GM19240 (cell line): ENCODE results near the gene ACTA2.

Experiments
- DNase-seq: peaks from one replicate; pipeline ENCODE4 v3.0.0; 2011; ENCODE audit warnings: low spot score; ENCODE audit not compliant: insufficient read length

ACTA2 gene

DNA sequence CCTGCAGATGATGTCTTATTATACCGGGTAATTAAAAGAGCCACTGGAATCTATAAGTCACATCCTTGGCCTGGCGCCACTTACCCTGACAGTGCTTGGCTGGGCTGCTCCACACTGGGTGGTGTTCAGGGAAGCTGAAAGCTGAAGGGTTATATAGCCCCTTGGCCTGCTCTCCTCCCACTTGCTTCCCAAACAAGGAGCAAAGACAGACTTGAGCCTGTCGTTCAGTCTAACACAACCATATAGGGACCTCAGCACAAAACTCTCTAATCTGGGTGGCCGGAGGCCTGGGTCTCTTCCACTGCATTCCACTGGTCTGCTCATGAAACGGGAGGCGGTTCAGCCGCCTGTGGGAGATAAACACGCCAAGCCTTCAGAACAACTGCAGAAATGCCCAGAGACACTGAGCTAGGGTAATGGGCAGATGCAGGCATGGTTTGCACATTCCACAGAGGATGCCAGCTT lies at the start of gene ACTA2:
Gene ACTA2, minus strand, starts transcription at position 127 of the 465 bp plus-strand sequence. CDS start 3,843 bp downstream, outside the sequence.
- DNase-seq, result no peak

DNA sequence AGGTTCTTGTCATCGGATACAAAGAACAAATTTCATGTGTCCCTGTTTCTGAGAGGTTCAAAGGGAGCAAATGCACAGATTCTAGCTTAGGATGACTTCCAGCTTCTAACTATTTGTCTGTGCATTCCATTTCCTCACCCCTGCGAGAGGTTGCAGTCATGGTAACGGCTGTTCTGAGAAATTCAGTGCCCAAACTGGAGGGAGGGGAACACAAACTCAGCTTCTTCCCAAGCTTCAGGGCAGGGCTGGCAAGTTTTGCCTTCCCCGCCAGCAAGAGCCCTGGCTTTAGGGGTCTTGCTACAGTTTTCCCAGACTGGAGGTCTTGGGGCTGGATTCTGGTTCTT lies 49.1 kb upstream of the ACTA2 start:
- no peak for DNase-seq

DNA sequence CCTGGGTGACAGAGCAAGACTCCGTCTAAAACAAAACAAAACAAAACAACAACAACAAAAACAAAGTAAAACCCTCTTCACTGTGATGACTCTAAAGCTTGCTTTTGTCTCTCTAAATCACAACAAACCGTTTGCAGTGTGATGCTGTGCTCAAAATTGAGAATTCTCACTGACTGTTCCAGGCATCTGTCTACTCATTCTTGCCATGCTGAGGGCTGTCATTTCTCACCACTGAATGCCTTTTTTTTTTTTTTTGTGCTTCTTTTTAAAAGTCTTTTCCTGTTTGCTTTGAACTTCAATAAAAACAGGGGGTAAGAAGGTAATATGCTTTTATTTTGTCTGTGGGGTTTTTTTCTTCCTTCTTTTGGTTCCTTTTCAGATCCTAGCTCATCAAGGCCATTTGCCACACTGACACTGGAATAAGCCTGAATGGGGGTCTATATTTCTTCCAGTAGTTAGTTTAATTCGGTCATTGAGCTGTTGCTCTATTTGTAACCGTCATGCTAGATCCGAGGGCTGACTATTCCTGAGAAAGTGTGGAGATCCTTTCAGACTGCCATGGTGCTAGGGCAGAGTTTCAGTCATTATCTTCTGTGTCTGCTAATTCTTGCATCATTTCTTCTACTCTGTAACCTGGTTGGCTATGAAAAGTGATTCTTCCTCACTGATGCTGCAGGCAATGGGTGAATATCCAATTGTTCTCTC lies 48.6 kb upstream of the ACTA2 start:
- DNase-seq, result no peak

DNA sequence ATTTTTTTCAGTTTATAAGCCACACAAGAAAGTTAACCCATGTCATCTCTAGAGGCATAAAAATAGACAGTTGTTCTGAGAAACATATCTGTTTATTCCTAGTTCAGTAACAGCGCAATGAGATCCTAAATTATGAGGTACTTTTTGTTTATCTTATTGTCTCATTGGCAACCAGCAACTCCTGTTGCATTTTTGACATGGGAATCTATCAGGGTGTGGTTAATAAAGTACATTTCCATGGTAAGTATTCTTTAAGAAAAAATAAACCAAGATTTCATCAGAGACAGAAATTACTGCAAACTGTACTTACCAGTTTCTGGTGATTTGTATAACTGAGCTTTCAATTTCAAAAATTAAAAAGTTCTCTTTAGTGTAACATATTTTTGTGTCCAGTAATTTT lies 47.1 kb upstream of the ACTA2 start:
- no peak for DNase-seq

DNA sequence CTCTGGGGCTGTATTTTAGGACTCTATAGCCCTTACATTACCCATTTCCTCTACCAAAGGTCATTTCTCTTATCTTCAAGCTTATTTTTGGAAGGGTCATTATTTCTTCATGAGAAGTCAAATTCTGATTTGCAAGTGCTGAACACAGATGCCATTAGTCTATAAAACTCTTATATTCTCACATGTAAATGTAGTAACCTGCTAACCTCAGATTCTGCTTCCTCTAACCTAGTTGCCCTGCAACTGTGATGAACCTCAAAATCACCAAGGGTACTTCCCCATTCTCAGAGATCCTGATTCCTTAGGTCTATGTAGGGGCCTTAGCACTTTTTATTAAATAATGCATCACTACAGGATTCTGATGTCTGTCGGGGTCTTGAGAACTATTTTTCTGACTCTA lies 44.4 kb upstream of the ACTA2 start:
- DNase-seq, result no peak

DNA sequence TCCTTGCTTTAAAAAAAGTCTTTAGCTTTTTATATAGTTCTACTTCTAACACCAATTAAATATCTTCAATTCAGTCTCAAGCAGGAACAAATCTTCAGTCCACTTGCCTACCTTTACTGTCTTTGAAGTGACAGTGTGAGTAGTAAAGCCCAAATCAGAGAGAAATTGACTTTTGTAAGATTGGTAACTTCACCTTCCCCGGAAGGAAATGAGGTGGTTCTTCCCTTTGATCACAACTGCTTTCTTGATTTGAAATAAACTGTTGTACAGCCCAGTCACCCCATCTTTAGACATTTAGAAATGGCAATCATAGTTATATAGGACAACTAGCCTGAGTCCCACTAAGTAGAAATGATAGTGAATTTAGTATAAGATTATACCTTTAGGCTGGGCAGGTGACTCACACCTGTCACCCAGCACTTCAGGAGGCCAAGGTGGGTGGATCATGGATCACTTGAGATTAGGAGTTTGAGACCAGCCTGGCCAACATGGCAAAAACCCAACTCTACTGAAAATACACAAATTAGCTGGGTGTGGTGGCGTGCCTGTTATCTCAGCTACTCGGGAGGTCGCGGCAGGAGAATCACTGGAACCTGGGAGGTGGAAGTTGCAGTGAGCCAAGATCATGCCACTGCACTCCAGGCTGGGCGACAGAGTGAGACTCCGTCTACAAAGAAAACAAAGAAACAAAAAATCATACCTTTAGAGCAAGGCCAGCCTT lies 42.7 kb upstream of the ACTA2 start:
- no peak for DNase-seq

DNA sequence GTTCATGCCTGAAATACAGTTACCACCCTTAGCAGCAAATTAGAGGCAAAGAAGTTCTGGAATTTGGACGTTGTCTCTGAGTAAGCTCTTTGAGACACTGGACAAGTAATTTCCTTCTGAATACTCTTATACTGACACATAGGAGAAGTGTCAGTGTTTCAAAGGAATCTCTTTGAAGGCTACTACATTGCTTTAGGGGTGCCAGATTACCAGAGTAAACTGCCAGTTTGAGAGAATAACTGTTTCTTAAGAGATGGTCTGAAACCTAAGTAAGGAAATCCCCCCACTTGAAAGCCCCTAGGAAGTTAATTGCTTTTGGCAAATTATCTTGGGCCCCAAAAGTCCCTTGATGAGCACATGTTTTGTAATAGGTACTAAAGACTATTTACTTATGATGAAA lies 41.4 kb upstream of the ACTA2 start:
- DNase-seq, result no peak

DNA sequence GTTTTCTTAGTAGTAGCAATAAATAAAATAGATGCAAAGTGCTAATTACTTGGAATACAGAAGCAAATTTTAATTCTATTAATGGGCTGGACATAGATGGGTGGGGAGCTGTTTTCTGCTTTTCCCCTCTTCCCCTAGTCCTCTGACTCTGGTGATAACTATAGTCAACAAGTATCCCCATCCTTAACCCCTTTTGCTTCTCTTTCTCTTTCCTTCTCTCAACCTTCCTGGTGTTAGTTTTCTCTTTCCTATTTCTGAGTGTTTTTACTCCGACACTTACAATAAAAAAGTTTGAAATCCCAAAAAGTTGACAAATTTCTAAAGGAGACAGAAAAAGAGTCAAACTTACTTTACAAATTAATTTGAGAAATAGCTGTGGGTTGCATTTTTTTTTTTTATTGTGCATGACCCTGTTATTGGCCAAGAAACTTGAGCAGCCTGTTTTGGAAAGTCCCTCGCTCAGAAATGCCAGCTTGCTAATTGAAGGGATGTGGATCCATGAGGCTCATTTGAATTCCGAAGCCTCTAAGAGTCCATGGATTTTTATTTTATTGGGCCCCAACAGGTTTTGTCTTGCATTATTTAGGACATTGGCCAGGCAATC lies 40.5 kb upstream of the ACTA2 start:
- no peak for DNase-seq

DNA sequence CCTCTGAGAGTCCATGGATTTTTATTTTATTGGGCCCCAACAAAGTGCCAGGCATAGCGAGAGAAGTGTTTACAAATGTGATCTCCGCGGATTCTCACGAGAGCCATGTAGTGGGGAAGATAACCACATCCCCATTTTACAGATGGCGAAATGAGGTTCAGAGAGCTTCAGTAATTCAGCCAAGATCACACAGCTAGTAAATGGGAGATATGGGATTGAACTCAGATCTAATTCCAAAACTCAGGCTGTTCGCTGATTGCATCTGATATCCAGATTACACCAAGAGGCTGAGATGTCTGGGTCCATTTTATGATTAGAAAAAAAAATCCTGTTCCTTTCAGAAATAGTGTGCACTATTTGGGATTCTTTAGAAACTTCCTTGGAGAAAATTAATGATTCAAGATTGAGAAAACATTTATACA lies 39.3 kb upstream of the ACTA2 start:
- no peak for DNase-seq

DNA sequence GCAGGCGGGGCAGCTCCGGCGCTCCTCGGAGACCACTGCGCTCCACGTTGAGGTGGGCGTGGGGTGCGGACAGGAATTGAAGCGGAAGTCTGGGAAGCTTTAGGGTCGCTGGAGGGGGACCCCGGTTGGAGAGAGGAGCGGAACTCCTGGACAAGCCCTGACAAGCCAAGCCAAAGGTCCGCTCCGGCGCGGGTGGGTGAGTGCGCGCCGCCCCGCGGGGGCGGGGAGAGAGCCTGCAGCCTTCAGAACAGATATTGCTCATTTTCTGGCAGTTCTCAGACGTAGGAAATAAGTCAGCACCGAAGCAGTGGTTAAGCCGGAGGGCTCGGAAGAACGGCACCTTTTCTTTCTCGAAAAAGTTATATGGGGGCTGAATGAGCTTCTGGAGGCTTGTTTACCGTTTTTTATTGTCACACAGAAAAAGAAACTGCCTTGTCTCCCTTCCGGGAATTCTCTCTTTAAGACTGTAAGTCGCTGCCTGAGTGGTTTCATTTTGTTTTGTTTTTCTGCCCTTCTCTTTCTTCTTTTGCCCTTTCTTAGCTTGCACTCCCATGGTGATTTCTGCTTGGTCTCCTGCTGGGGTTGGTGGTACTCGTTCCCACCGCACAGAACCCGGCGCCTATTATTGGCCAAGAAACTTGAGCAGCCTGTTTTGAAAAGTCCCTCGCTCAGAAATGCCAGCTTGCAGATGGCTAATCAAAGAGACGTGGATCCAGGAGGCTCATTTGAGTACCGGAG lies 38.8 kb upstream of the ACTA2 start:
- no peak for DNase-seq

DNA sequence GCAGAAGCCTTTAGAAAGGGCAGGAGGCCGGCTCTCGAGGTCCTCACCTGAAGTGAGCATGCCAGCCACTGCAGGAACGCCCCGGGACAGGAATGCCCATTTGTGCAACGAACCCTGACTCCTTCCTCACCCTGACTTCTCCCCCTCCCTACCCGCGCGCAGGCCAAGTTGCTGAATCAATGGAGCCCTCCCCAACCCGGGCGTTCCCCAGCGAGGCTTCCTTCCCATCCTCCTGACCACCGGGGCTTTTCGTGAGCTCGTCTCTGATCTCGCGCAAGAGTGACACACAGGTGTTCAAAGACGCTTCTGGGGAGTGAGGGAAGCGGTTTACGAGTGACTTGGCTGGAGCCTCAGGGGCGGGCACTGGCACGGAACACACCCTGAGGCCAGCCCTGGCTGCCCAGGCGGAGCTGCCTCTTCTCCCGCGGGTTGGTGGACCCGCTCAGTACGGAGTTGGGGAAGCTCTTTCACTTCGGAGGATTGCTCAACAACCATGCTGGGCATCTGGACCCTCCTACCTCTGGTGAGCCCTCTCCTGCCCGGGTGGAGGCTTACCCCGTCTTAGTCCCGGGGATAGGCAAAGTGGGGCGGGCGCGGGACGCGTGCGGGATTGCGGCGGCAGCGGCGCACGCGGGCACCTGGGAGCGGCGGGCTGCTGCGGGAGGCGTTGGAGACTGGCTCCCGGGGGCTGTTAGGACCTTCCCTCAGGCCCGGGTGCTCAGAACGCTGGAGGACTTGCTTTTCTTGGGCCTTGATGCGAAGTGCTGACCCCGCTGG lies 38.0 kb upstream of the ACTA2 start, which contains the start of gene FAS:
Gene FAS, plus strand, starts transcription at position 415 of the 777 bp plus-strand sequence. Its CDS starts 79 bp downstream, at position 494.
- DNase-seq, result no peak

DNA sequence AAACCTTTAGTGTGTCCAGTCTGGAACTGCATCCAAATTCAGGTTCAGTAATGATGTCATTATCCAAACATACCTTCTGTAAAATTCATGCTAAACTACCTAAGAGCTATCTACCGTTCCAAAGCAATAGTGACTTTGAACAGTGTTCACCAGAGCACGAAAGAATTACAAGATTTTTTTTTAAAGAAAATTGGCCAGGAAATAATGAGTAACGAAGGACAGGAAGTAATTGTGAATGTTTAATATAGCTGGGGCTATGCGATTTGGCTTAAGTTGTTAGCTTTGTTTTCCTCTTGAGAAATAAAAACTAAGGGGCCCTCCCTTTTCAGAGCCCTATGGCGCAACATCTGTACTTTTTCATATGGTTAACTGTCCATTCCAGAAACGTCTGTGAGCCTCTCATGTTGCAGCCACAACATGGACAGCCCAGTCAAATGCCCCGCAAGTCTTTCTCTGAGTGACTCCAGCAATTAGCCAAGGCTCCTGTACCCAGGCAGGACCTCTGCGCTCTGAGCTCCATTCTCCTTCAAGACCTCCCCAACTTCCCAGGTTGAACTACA lies 37.3 kb upstream of the ACTA2 start:
- DNase-seq, result no peak

DNA sequence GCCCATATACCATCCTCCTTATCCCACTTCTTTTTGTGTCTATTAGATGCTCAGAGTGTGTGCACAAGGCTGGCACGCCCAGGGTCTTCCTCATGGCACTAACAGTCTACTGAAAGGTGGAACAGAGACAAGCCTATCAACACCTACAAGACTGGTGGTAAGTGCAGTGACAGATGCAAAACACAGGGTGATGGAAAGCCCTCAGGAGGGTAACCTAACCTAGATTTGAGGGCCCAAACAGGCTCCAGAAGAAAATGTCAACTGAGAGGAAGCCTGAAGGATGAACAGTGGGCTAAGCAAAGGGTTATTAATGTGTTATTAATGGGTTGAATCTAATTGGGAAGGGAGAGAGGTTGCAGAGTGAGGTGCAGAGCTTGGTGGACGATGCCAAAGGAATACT lies 36.9 kb upstream of the ACTA2 start:
- DNase-seq, result no peak

DNA sequence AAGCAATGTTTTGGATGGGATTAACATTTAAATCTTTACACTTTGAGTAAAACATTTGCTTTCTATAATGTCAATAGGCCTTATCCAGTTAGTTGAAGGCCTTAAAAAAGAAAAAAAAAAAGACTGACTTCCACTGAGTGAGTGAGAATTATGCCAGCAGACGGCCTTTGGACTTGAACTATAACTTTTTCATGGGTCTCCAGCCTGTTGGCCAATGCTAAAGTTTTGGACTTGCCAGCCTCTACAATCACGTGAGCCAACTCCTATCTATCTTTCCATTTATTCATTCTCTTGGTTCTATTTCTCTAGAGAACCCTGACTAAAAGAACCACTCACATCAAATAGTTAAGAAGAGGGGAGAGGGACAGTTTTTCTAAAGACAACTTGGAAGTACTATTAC lies 35.3 kb upstream of the ACTA2 start:
- DNase-seq, result no peak

DNA sequence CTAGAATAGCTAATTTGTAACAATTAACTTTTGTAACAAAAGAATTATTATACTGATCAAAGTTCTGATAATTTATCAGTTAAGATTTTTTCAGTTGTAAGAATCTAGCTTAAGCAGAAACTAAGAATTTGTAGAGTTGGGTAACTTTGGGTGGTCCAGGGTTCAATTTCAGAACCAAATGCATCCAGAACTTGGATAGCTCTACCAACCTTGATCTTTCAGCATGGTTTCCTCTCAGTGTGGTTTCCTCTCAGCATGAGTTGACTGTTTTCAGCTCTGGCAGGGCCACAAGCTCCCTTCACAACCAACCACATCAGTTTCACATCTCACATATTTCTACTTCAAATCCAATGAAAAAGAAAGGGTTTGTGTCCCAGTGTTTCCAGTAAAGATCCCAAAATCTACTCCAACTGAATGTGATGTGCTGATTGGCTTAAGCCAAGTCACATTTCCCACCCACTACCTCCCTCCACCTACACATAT lies 34.7 kb upstream of the ACTA2 start:
- no peak for DNase-seq

DNA sequence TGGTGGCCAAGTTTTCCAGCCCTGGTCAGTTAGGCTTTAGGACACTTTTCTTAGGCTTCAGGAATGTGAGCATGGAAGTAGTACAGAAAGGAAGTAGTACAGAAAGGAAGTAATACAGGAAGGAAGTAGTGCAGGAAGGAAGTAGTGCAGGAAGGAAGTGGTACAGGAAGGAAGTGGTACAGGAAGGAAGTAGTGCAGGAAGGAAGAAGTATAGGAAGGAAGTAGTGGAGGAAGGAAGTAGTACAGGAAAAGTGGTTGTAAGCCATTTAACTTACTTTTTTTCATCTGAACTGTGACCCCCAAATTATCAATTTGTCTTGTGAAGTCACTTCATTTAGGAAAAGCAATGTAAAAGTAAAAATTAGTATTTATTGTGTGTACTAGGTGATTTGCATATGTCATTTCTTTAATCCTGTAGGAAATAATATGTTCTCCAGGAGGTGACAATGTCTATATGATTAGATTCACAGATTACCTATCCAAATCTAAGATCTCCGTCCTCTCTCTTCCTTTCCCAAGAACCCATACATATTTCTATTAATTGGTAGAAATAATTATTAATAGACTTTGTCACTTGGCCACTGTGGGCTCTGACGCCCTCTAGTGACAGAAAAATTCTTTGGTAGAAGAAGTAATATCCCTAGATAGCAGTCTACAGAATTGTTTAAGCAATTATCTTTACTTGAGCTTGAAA lies 34.1 kb upstream of the ACTA2 start:
- DNase-seq, result no peak

DNA sequence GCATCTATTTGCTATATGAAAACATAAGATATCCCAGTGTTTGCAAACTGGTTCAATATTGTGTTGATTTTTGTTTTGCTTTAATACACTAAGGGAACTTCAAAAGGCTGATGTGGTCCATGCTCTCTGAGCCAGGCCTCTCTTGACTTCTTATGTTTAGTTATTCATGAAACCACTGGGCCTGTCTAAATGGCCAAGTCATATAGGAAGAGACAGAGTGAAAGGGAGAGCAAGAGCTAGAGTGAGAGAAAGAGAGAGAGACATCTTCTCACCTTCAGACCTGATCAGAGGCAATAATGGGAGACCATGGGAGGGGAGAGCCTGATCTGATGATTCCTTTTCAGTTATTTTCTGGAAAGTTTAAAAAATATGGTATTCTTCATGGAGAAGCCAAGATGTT lies 32.0 kb upstream of the ACTA2 start:
- no peak for DNase-seq

DNA sequence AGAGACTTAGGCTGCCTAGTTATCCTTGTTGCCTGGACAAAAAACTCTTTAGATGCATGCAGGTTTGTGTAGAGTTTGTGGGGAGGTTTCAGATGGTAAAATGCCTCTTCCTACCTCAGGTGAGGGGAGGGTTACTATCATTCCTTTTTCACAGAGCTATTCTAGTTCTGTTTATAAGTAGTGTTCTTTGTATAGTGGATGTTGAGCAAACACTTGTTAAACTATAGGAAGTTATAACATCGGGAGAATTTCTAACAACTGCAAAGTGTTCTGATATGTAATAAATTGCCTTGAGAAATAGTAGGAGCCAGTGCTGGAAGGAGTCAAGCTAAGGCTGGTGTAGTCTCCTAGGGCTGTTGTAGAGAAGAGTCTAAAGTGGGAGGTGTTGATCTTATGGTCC lies 31.4 kb upstream of the ACTA2 start:
- no peak for DNase-seq

DNA sequence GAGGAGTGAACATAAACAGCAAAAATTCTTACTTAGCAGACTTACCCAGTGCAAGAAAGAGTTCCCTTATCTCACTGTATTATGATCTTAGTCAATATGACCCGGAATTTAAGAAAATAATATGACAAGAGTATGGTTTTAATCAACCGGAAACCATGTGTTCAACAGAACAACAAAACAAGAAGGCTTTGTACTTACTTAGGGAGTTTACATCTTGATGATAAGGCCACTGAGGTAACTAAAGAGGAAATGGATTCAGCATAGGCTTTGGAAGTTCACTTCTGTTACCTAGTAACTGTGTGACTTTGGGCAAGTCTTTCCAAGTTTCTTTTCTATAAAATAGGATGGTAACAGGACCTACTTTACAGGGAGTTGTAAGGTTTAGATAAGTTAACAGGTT lies 30.6 kb upstream of the ACTA2 start:
- DNase-seq, result no peak

DNA sequence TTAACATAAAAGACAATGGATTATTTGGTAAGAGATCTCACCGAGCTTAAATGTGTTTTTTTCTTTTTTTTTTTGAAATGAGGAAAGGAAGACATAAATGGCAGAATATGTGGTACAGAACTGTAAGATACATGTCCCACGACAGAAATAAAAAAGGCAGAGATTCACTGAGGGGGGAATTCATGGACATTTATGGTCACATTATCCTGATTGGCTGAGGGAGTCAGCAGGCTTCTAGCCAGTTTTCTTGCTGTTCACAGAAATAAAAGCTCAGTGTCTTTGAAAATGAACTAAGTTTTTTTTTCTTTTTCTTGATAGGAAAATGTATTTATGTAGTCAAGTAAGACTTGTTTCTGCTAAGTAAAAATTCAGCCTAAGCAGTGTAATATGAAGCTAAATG lies 29.8 kb upstream of the ACTA2 start:
- no peak for DNase-seq
